Neural cell (in vitro differentiated cells): ENCODE measurements around the gene SCGB1D2.

Experiments
- EZH2 ChIP-seq: fragments of 200-600, 300-800 bp; shearing (Covaris generic), sonication (generic); IDR thresholded peaks from 2 replicates; pipeline ENCODE4 v1.6.1; 2014; ENCODE audit warnings: antibody characterized with exemption, low read length, borderline replicate concordance, mild to moderate bottlenecking; ENCODE audit not compliant: insufficient read depth, poor library complexity, severe bottlenecking
- POLR2AphosphoS5 ChIP-seq: IDR thresholded peaks from 2 replicates; pipeline ENCODE4 v1.6.1; 2012
- RAD21 ChIP-seq: fragments of 450-650 bp; conservative IDR thresholded peaks from 2 replicates; pipeline ENCODE4 v1.6.1; 2014; ENCODE audit warnings: antibody characterized with exemption, mild to moderate bottlenecking, moderate library complexity
- TF ChIP-seq, protein P1 (sequence below): fragments of 450-650 bp; IDR thresholded peaks from 2 replicates; pipeline ENCODE4 v1.5.1; 2014; ENCODE audit warnings: antibody characterized with exemption, mild to moderate bottlenecking, moderate library complexity; ENCODE audit not compliant: poor library complexity, severe bottlenecking
- TF ChIP-seq, protein P2 (sequence below): IDR thresholded peaks from 2 replicates; pipeline ENCODE4 v1.6.1; 2012; ENCODE audit warnings: borderline replicate concordance

DNA sequence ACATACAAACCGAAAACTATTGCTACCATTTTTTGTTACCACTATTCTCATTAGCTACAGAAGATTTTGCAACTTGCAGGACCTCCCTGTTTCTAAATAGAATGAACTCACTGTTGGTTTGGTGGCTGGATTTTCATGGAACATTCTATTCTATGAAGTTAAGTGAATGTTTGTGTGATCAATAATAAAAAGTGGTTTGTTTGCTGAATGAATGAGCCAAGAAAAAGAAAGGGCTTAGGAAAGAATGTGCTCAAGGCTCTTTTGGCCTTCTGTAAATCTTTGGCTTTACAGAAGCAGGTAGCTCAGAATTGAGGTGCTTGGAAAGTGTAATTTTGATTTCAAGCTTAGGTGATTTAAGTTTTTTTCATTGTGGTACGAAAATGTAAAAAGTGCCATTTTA lies 5.9 kb upstream of the SCGB1D2 start:
- TF ChIP-seq, protein P1, sequence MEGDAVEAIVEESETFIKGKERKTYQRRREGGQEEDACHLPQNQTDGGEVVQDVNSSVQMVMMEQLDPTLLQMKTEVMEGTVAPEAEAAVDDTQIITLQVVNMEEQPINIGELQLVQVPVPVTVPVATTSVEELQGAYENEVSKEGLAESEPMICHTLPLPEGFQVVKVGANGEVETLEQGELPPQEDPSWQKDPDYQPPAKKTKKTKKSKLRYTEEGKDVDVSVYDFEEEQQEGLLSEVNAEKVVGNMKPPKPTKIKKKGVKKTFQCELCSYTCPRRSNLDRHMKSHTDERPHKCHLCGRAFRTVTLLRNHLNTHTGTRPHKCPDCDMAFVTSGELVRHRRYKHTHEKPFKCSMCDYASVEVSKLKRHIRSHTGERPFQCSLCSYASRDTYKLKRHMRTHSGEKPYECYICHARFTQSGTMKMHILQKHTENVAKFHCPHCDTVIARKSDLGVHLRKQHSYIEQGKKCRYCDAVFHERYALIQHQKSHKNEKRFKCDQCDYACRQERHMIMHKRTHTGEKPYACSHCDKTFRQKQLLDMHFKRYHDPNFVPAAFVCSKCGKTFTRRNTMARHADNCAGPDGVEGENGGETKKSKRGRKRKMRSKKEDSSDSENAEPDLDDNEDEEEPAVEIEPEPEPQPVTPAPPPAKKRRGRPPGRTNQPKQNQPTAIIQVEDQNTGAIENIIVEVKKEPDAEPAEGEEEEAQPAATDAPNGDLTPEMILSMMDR, result no peak
- TF ChIP-seq, protein P2, sequence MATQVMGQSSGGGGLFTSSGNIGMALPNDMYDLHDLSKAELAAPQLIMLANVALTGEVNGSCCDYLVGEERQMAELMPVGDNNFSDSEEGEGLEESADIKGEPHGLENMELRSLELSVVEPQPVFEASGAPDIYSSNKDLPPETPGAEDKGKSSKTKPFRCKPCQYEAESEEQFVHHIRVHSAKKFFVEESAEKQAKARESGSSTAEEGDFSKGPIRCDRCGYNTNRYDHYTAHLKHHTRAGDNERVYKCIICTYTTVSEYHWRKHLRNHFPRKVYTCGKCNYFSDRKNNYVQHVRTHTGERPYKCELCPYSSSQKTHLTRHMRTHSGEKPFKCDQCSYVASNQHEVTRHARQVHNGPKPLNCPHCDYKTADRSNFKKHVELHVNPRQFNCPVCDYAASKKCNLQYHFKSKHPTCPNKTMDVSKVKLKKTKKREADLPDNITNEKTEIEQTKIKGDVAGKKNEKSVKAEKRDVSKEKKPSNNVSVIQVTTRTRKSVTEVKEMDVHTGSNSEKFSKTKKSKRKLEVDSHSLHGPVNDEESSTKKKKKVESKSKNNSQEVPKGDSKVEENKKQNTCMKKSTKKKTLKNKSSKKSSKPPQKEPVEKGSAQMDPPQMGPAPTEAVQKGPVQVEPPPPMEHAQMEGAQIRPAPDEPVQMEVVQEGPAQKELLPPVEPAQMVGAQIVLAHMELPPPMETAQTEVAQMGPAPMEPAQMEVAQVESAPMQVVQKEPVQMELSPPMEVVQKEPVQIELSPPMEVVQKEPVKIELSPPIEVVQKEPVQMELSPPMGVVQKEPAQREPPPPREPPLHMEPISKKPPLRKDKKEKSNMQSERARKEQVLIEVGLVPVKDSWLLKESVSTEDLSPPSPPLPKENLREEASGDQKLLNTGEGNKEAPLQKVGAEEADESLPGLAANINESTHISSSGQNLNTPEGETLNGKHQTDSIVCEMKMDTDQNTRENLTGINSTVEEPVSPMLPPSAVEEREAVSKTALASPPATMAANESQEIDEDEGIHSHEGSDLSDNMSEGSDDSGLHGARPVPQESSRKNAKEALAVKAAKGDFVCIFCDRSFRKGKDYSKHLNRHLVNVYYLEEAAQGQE, result no peak
- TF ChIP-seq POLR2AphosphoS5, result no peak
- no peak for TF ChIP-seq EZH2
- no peak for TF ChIP-seq RAD21
